ENCODE measurements around the gene CDC25A. TPM values are rescaled to one million over a fixed set of nuclear protein-coding genes. Genes with fewer than 3 reads are reported as not detected.

Gene CDC25A
- total and polyA plus RNA-seq, 2 of the 8 experiments (the other 6 are each of a cell fraction or from before 2014, with no cell fraction given) = 20.7 to 62.1 TPM

DNA sequence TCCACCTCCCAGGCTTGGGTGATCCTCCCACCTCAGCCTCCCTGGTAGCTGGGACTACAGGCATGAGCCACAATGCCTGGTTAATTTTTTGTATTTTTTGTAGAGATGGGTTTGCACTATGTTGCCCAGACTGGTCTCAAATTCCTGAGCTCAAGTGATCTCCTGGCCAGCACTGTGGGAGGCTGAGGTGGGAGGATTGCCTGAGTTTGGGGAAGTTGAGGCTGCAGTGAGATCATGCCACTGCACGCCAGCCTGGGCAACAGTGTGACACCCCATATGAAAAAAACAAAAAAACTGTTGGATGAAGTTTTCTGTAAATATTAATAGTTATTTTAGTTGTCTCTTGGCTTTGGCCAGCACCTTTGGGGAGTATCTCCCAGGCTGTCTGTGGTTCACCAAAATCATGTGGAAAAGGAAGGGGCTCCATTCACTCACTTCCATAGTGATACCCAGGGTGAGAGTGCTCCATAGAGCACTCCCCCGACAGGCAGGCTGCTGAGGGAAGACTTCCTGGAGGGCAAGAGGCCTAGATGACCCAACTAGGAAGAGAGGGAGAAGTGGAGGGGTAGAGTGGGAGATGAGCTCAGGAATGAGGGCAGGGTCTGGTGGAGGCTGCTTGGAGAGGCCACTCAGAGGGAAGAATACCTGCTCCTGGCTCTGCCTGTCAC, 47.1 kb downstream of the CDC25A start (continued):
- no peak for TF ChIP-seq JUN (IDR thresholded peaks at IDR 0.05; ENCODE audit: low read depth, low read length)
- no peak for TF ChIP-seq GTF2F1 (IDR thresholded peaks at IDR 0.05; ENCODE audit: borderline replicate concordance, low read depth, low read length)
- no peak for TF ChIP-seq POU5F1 (IDR thresholded peaks at IDR 0.05; ENCODE audit: low read depth, low read length)
- TF ChIP-seq CREB1 (IDR thresholded peaks at IDR 0.05) = no peak
- no peak for TF ChIP-seq EZH2 (IDR thresholded peaks at IDR 0.05; ENCODE audit: low read depth, low read length, severe bottlenecking)
- TF ChIP-seq ZNF274 (IDR thresholded peaks at IDR 0.05; ENCODE audit: borderline replicate concordance, extremely low read depth, low read length) = no peak
- TF ChIP-seq, protein P1, sequence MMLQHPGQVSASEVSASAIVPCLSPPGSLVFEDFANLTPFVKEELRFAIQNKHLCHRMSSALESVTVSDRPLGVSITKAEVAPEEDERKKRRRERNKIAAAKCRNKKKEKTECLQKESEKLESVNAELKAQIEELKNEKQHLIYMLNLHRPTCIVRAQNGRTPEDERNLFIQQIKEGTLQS (IDR thresholded peaks at IDR 0.05; ENCODE audit: insufficient read depth, low read depth, low read length) = no peak
- TF ChIP-seq SP1 (IDR thresholded peaks at IDR 0.05; ENCODE audit: low read depth, low read length) = no peak

Data from H1 (cell line).